GM18499 (cell line): Measurements from ENCODE around the gene FBXL12.
A peak's percentile ranks its signal among the peaks of the same experiment; 100 is the strongest.
"Not testable (repeated sequence)": the region's sequence is repeated elsewhere in the genome, so short reads cannot be mapped to it uniquely, and the experiment has no call there.

Experiments used
- ATAC-seq: cut with Tn5 transposase; IDR thresholded peaks from one replicate; pipeline ENCODE4 v1.9.1; 2021; ENCODE audit warnings: moderate number of reproducible peaks; ENCODE audit not compliant: insufficient read depth, unreplicated experiment

FBXL12 gene

DNA sequence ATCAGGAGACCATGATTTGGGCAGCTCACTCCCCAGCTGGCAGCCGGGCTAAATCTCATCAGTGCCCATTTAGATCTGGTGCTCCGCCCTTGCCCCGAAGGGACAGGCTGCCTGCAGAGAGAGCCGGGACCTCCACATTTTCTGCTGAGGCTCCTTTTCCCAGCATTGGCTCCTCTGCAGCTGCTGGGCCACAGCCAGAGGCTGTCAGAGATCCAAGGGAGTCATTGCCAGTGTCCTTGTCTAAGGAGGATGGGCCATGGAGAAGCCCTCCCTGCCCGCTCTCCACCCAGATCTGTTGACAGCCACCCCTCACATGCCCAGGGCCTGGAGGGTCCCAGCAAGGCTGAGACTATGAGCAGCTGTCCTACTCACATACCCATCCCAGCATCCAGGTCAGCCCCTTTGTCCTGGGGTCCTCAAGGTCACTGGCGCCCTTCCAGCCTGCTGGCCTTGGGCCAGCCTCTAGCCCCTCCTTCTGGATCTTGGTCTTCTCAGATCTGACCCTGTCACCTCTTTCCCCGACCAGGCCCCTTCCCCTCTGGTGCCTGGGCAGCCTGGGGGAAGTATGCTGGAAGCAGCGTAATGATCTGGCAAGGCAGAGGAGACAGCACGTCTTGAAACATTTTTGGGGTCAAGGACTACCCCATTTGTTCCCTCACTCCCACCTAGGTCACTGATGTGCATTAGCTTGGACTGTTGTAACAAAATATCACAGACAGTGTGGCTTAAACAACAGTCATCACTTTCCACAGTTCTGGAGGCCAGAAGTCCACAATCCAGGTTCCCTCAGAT is 24.2 kb upstream of the FBXL12 start:
- ATAC-seq, result no peak

DNA sequence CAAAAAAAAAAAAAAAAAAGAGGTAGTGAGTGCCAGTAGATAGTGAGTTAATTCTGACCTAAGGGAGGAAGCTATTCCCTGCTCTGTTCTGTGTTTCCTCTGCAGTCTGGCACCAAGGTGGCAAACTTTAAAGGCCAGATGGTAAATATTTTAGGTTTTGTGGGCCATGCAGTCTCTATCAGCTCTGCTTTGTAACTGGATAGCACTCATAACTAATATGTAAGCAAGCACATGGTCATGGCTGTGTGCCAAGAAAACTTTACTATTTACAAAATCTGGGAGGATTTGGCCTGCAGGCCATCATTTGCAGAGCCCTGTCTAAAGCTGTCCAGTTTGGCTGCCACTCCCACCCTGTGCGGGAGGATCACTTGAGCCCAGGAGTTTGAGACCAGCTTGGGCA is 20.5 kb upstream of the FBXL12 start:
- no peak for ATAC-seq

DNA sequence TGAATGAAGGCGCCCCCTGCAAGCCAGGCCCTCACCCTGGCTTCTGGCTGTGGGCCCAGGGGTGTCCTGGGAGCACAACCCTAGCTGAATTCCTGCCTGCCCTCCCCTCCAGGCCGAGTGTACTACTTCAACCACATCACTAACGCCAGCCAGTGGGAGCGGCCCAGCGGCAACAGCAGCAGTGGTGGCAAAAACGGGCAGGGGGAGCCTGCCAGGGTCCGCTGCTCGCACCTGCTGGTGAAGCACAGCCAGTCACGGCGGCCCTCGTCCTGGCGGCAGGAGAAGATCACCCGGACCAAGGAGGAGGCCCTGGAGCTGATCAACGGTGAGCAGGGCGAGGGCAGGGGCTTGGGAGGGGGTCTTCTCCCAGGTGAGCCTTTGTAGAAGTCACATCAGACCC is 19.4 kb upstream of the FBXL12 start:
- ATAC-seq, result no peak

DNA sequence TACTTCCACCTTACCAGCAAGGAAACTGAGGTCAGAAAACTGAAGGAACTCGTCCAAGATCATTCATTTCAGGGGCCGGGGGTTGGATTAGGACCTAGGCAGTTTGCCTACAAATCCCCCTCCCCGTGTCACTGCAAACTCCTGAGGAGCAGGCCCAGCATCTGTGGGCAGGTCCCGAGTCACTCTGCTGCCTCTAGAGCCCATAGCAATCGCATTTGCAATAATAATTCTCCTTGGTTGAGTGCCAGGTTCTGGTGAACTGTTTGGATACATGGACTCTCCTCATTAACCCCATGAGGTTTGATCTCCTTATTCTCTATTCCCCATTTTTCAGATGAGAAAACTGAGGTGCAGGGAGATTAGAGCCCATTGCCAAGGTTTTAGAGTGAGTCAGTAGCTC is 17.1 kb upstream of the FBXL12 start:
- ATAC-seq, result no peak

DNA sequence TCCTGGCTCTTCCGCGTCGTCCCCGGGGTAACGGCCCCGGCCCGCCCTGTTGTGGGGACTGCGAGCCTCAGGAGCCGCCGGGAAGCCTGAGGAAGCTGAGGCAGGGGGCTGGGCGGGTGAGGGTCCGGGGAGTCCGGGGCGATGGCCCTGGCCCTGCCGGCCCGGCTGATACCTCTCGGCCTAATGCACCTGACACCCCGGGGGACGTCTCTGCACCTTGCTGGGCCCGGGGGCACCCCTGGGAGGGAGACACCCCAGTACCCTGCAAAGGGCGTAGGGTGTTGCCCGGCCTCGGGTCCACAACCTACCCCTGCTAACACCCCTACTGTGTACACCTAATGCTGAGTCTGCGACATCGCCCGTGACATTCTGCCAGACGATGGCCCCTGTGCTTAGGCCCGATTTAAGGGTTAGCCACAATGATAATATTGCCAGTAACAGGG is 16.6 kb upstream of the FBXL12 start:
- no peak for ATAC-seq

DNA sequence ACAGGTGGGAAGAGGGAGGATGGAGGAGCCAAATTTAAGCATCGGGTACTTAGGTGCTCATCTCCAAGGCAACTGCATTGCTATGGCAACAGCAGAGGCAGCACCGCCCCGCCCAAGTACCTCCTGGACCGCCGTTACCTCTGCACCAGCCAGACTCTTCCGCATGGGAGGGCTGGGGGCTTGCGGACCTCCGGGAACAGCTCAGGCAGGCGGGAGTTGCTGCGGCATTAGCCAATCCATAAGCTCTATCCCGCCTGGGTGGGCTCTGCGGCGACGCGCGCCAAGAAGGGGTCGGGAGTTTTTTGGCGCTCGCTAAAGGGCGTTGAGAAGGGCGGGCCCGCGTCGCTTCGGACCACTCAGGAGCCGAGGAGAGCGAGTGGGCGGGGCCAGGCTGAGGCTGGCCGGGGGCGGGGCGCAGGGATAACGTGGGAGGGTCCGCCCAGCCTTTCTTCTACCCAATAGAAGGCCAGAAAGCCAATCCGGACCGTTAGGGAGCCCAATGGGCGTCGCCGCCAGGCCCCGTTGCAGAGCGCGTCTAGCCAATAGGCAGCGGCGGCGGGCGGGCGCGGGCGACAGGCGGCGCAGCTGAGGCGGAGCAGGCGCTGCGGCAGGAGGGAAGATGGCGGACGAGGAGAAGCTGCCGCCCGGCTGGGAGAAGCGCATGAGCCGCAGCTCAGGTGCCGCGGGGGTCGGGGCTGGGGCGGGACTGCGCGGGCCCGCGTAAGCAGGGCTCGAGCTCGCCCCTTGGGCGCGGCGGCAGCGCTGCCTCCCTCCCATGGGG is 16.0 kb upstream of the FBXL12 start, which contains the start of gene PIN1:
TSS of gene PIN1 (plus strand) at position 593 of the 781 bp plus-strand sequence. CDS start at position 620, 27 bp downstream.
- ATAC-seq, result peak; percentile 71

DNA sequence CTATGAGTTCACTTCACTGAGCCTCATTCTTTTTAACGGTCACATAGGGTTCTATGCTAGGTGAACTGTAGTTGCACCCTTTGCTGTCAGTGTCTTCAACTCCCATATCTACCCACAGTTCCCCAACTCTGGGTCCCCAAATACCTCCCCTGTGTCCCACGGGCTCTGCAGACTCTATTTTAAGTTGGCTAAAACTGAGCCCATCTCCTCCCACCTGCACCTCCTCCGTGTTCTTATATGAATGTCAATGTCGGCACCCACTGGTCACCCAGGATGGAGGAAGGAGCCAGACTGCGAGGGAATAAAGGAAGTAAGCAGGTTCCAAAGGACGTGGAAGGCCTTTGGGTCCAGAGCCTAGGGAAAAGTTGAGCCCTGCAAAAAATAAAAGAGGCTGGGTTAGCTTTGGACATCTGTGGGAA is 15.4 kb upstream of the FBXL12 start:
- ATAC-seq, result no peak

DNA sequence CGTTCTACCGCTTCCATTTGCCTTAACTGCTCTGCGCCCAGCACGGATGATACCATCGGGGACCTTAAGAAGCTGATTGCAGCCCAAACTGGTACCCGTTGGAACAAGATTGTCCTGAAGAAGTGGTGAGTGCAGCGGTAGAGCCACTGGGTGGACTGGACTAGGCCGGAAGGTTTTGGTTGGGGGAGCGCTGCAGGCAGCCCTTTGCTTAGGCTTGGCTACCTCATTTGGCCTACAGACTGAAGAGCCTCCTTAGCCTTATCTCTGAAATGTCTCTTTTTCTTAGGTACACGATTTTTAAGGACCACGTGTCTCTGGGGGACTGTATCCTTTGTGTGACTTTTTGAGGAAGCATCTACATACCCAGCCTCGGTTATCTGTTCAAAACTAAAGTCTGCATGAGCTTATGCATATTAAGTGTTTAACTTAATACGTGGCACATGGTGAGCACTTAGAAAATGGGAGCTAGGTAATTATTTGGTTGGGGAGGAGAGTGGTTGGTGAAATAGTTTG is 9.7 kb upstream of the FBXL12 start:
- no peak for ATAC-seq

DNA sequence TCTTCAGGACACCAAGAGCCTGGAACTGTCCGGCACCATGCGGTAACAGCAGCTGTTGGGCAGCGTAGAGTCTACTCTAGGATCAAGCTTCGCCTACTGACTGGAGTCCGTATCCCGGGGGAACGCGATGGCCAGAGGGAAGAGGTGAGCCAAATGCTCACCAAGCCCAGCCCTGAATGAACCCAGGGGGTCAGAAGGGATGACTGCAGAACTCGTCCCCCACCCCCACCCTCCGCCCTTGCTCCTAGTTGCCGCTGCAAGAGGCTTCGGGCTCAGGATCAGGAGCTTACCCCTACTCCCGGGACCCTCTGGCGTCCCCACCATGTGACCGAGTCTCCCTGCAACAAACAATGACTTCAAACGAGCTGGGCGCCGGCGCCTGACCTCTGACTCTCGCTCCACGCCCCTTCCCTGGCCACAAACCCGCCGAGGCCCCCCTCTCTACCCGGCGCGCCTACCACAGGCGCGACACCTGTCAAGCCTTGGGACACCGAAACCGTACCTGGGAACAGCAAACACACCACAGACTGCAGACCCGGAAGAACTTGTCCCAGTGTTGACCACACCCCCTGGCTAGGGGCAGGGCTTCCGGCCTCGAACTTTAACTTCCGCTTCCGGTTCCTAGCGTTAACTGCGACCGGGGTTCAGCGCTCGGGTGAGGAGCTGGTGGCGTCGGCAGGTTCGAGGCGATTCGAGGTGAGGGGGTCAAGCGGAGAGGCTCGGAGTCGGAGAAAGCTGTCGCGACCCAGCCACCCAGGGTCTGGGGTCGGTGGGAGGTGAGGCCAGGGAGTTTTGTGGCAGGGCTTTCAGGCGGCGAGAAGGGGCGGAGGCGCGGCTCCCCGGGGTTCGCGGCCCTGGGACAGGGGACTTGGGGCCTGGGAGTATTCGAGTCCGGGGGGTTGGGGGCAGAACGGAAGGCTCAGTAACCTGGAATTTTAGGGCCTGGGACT is 8.7 kb upstream of the FBXL12 start, which contains the start of gene UBL5:
TSS of gene UBL5 (plus strand) at position 630 of the 950 bp plus-strand sequence. CDS start 420 bp downstream, outside the sequence.
- ATAC-seq, result peak; percentile 74

DNA sequence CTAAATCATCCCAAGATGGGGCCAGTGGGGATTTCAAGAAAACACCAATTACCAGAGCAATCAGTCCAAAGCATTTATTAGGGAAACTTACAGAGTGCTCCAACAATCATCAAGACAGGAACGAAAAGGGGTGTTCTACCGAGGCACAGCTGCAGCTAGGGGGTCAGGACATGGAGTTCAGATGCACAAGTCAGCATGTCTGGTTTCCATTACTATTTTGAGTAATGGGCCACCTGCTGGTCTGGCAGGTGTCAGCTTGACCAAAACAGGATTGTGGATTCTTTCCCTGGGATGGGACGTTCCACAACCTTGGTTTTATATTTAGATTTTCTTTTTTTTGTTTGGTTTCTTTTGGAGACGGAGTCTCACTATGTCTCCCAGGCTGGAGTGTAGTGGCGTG is 4.9 kb upstream of the FBXL12 start:
- no peak for ATAC-seq

DNA sequence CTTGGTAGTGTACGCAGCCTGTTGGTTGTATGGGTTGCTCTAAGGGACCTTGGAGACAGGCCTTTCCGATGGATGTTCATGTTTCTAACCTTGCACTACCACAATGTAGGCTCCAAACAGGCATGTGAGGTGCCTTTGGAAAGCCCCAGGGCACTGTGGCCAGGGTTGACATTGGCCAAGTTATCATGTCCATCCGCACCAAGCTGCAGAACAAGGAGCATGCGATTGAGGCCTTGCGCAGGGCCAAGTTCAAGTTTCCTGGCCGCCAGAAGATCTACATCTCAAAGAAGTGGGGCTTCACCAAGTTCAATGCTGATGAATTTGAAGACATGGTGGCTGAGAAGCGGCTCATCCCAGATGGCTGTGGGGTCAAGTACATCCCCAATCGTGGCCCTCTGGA is 1.2 kb upstream of the FBXL12 start:
- ATAC-seq, result not testable (repeated sequence)

DNA sequence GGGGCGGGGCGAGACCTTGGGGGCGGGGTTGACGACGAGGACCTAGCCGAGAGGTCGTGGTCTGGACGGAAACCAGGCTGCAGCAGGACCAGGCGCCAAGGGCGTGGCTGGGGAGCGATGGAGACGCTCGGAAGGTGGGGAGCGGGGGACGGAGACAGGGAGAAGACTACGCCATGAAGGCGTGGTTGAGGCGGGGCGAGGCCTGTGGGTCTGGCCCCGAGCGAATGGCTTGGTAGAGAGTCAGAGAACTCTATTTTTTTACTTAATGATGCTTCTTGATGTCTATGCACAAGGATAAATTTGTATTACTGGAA is 674 bp upstream of the FBXL12 start:
- no peak for ATAC-seq

DNA sequence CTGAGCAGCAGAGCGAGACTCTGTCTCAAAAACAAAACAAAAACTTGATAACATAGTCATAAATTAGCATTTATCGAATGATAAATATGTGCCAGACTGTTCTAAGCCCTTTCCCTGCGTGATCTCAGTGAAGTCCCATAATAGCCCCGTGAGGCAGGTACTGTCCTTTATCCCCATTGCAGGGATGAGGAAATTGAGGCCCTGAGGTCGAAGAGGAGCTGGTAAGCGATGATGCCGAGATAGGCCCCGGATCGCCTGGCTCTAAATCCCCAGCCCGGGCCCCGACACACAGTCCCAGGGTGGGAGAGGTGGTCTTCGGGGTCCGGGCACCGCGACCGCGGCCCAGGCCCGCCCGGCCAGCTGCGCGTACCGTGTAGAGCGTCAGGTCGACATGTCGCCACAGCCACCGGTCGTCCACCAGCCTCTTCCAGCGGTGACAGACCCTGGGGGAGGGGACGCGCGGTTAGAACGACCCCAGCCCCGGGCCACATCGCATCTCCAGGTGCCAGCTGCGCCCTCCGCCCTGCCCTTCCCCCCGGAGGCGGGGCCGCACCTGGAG is 625 bp downstream of the FBXL12 start:
- no peak for ATAC-seq

DNA sequence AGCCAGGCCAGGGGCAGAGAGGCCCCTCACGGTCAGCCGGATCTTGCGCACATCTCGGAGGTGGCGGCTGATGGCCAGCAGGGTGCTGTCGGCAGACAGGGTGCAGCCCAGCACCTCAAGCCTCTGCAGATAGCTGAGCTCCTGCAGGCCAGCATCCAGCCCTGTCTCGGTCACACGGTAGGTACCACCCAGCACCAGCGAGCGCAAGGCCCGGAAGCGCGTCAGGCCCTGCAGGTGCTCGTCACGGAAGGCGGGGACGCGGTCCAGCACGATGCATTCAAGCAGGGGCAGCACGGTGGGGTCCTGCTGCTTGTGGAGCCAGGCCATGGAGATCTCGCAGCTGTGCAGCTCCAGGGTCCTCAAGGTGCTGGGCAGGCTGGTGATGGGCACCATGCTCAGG is 7.7 kb downstream of the FBXL12 start:
- ATAC-seq, result no peak

DNA sequence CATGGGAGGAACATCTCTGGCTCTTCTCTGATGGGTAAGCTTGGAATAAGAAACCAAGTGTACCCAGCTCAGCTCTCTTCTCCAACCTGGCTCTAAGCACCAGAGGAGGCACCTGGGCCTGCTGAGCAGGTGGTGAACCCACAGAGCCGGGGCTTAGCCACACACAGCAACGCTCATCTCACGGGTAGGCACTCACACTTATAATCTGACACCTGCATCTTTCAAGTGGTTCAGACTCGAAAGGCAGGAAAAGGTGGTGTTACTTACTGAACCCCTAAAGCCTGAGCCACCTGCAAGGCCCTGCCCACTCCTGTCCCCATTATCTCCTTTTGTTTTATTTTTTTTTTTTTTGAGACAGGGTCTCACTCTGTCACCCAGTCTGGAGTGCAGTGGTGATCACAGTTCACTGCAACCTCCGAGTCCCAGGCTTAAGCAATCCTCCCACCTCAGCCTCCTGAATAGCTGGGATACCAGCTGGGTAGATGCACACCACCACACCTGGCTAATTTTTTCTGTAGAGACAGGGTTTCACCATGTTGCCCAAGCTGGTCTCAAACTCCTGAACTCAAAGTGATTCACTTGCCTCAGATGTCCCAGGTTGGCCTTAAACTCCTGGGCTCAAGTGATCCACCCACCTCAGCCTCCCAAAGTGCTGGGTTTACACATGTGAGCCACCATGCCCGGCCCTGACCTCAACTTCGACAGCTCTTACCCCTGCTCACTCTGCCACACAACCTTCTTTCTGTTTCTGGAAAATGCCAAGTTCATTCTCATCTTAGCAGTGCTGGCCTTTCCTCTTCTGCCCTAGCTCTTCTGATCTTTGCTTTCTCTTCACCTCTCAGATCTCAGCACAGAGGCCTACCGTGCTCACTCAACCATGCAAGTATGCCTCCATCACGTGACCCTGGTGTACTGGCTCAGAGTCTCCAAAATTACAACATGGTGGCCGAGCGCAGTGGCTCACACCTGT is 9.7 kb downstream of the FBXL12 start:
- ATAC-seq, result no peak

DNA sequence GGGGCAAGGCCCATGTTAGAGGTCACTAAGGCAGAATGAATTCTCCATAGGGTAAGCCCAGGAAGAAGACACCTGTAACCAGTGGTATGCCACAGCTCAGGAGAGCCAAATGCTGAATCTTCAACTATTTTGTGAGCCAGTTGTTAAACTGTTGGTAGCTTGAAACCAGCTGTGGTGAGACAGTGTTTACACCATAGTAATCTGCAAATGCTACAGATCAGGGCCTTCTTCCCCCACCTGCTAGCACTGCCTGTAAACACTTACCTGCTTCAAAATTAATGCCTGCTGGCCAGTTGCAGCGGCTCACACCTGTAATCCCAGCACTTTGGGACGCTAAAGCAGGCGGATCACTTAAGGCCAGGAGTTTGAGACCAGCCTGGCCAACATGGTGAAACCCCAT is 12.1 kb downstream of the FBXL12 start:
- no peak for ATAC-seq

DNA sequence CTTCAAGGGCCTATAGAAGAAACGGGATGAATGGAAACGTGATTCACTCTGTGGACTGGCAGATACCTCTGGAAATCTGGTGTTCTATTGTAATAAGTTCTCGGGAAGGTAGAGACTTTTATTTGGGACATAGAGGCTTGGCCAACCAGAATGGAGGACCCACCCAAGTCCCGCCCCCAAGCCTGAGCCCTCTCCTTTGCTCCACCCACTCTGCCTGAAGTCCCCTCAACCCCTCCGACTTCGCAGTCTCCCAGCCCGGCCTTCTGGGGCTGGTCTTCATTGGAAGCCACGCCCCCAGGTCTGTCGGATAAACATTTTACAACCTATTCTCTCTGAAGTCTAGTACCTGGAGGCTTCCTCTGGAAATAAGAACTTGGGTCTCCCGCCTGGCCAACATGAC is 16.9 kb downstream of the FBXL12 start:
- ATAC-seq, result no peak

DNA sequence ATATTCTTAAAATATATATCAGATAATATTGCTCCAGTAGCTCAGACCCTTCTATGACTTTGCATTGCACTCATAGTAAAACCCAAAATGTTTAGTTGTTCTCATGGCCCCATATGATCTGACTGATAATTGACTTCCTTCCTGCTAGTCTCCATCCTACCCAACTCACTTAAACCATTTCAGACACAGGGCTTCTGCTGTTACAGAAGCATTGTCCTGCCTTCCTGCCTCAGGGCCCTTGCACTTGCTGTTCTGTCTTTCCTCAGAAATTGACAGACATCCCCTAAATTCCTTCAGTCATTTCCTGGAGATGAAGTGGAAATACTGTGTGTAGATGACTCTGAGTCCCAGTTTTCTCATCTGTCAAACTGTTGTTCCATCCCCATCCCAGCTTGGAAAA is 19.7 kb downstream of the FBXL12 start:
- no peak for ATAC-seq

DNA sequence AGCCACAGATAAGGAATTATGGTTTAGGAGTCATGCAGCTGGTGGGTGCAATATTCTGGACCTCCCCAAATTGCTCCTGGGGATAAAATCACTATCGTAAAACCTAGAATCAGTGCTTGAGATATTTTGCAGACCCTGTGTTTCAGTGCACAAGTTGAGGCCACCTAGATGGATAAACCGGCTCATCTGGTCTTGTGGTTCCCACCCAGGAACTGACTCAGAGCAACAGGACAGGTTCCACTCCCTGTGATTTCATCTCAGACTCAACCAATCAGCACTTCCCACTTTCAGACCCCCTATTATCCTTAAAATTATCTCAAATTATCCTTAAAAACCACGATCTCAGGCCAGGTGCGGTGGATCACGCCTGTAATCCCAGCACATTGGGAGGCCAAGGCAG is 21.0 kb downstream of the FBXL12 start:
- no peak for ATAC-seq
